Activated CD4-positive, alpha-beta T cell treated with anti-CD3 and anti-CD28 coated beads for 1 hour (primary cell): ENCODE results near the gene ME1.
"Not testable (repeated sequence)": the region's sequence is repeated elsewhere in the genome, so short reads cannot be mapped to it uniquely, and the experiment has no call there.

Experiments
- DNase-seq: peaks from one replicate; pipeline ENCODE4 v3.0.0-alpha.2; 2020

ME1 gene

DNA sequence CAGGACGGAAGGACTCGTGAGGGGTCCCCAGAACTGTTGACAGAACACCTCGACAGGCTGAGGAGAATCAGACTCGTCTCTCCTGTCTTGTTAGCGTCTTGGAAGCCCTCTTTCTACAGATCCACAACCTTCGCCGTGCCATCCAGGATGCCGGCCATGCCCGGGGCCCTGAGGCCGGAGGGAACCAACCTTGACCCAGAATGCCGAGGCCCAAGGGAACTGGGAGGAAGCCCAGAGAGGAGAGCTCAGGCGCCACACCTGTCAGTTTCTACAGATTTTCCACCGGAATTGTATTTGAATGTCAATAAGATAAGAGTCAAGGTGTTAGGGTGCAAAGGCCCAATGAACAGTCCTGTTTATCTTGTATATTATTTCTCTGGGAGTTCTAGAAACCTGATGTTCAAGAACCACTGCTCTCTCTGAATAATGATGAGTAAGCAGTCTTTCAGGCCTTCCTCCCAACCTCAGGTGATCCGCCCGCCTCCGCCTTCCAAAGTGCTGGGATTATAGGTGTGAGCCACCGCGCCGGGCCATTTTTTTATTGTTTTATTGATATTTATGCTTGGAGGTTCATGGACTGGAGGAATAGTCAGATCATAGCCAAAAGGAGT lies 799 bp upstream of the ME1 start:
- no peak for DNase-seq

DNA sequence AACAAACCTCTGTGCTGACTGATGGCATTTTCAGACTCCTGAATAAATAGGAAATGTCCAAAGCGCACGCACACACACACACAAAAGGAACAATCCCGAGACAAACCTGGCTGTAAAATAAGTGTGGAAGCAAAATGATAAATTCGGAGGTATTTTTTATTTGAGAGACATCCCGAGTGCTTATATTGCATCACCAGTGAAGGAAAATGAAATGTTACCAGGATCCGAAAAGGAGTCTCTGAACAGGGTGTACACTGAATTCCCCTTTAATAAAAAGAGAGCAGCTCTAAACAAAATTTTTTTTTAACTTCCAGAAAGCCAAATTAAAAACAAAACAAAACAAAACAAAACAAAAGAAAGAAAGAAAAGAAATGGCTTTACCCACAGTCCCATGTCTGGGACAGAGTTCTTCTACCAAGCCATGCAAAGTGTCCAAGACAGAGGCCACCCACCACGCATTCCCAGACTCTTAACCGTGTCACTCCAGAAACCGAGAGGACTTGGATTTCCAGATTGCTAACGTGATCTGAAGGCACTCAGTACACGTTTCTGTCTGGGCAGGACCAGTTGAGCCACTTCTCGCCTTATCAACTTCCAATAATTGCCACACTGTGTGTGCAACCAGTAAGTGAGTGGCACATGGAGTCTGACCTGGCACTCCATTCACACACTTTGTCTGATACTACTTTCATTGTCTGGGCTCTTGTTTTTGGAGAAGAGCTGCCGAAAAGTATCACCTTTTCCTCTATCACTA lies 817 bp downstream of the ME1 start:
- no peak for DNase-seq

DNA sequence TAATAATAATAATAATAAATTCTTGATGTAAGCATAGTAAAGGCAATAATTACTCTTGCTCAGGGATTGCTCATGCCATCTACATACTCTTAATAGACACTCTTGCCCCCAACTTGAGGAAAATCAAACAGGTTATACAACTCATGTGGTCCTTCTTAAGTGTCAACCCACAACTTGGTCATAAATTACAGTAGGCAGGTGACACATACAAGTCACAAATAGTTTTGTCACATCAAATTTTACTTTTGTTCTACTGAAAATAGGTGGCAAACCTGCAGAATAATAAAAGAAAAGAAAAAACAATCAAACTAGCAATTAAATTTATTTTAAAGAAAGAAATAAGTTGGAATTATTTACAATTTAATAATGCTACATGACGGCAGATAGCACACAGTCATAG lies 1.6 kb downstream of the ME1 start:
- no peak for DNase-seq

DNA sequence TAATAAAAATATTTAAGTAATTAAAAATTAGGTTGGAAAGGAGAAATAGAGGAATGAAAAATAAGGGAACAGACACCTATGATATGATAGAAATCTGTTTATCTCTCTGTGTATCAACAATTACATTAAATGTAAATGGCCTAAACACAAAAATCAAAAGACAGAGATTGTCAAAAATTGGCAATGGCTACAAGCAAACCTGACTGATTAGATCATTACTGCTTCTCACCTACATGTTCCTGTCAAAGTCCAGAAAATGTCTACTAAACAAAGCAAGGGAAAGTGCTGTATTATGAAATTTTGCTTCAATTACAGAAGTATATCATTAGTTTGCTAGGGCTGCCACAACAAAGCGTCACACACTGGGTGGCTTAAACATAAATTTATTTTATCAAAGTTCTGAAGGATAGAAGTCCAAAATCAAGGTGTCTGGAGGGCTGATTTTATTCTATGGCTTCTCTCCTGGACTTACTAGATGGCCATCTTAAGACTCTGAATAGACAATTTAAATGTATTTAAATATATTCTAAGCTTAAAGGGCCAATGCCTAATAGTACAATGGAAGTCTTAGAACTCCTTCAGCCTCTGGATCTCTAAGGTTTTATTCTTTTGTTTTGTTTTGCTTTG lies 6.3 kb downstream of the ME1 start:
- DNase-seq = no peak

DNA sequence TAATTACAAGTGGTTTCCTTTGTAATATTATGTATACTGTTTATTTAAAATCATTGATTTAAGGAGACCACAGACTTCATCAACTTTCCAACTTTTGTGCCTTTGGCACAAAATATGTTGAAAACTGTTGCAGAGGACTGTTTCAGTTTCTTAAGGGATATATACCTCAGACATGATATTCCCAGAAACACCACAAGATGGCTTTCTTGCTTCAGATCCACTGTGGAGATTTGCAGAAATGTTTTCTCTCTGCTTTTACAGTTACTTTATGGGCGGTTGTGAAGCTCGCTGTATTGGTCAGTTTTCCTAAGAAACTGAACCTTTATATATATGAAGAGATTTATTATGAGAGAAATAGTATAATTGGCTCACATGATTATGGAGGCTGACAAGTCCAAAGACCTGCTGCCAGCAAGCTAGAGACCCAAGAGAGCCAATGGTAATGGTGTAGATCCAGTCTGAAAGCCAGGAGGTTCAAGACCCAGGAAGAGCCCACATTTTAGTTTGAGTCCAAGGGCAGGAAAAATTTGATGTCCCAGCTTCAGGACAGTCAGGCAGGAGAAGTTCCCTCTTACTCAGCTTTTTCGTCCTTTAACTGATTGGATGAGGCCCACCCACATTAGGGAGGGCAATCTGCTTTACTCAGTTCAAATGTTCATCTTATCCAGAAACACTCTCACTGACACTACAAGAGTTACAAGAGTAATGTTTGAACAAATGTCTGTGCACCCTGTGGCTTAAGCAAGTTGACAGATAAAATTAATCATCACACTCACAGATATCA lies 12.8 kb downstream of the ME1 start:
- no peak for DNase-seq

DNA sequence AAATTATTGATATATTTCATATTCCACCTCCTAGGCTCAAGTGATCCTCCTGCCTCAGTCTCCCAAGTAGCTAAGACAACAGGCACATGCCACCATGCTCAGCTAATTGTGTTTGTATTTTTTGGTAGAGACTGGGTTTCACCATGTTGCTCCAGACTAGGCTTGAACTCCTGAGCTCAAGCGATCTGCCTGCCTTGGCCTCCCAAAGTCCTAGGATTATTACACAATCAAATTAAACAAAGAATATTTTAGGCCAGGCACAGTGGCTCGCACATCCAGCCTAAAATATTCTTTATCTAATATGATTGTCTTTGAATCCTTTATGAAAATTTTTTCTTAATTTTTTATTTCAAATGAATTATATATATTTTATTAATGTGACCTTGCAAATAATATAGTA lies 17.8 kb downstream of the ME1 start:
- no peak for DNase-seq

DNA sequence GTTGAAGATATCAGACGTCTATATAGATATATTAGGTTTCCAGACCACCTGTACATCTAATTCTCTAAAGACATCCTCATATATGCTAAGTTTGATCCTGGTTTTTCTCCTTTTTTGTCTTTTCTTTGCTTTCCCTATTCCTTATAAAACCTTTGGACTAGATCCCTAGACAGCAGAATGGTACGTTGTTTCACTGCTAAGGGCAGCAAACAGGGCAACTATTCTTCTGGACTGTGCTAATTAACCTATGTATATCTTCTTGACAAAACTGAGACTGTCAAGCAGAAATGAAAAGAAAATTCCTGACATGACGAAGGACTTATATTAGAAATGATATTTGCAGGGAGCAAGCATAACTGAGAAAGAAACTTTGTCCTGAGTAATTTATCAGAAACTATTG lies 19.1 kb downstream of the ME1 start:
- no peak for DNase-seq

DNA sequence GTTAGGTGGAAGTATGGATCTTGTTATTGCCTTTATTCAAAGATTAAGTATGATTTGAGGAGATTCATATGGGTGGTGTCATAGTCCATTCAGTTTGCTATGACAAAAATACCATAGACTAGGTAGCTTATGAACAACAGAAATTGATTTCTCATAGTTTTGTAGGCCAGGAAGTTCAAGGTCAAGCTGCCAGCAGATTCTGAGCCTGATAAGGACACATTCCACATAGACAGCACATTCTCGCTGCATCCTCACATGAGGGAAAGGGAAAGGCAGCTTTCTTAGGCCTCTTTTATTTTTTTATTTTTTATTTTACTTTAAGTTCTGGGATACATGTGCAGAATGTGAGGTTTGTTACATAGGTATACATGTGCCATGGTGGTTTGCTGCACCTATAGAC lies 27.7 kb downstream of the ME1 start:
- no peak for DNase-seq

DNA sequence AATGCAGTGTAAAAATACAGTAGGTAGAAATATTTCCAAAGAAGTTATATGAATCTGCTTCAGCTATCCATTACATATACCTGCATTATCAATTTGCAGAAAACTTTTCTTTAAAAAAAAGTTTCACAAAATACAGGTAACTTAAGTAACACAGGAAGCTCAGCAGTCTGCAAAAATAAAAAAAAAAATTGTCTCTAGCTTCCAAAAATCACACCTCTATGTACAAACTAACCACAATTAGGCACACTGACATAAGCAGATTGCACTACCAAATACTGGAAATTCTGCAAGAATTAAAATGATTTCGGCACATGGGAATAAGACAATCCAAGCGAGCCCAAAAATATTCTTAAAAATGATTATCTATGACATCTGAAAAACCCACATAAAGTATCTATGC lies 41.2 kb downstream of the ME1 start:
- no peak for DNase-seq

DNA sequence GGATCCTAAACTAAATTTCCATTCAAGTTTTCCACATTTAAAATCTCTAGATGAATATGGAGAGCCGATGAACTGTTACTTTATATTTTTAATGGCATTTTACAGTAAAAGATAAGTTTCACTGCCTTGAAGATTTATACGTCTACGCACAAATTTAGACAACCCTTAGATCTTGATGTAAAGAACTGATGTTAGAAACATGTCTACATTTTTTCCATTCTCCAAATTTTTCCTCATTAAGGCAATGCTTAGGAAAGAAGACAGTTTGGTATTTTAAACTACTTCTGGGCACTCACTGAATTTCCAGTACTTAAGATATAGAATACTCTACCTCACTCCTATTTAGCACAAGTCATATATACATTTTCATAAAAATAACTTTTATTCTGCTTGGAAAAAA lies 45.4 kb downstream of the ME1 start:
- DNase-seq = no peak

DNA sequence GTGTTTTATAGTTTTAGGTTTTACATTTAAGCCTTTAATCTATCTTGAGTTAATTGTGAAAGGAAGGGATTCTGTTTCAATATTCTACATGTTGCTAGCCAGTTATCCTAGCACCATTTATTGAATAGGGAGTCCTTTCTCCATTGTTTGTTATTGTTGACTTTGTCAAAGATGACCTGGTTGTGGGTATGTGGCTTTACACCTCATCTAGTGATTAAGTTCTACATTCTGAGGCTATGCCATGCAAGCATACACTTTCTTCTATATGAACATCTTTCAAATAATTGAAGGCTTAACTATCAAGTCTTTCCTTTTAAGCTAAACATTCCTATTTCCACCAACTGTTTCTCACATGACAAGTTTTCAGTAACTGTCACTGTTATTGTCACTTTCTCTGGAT lies 46.1 kb downstream of the ME1 start:
- no peak for DNase-seq

DNA sequence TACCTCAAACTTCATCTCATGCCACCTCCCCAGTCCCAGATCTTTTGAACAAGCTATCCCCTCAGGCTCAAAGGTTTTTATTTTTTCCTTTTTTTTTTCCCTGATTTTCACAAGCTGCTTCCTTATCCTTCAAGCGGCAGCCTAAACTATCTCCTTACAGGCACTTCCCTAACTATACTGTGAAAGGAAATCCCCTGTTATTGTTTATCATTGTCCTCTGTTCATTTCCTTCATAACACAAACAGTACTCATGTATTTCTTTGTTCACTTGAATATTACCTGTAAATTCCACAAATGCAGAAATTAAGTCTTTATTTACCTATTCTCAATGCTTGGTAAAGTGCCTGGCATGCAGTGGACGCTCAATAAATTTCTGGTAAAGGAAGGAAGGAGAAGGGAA lies 48.9 kb downstream of the ME1 start:
- no peak for DNase-seq

DNA sequence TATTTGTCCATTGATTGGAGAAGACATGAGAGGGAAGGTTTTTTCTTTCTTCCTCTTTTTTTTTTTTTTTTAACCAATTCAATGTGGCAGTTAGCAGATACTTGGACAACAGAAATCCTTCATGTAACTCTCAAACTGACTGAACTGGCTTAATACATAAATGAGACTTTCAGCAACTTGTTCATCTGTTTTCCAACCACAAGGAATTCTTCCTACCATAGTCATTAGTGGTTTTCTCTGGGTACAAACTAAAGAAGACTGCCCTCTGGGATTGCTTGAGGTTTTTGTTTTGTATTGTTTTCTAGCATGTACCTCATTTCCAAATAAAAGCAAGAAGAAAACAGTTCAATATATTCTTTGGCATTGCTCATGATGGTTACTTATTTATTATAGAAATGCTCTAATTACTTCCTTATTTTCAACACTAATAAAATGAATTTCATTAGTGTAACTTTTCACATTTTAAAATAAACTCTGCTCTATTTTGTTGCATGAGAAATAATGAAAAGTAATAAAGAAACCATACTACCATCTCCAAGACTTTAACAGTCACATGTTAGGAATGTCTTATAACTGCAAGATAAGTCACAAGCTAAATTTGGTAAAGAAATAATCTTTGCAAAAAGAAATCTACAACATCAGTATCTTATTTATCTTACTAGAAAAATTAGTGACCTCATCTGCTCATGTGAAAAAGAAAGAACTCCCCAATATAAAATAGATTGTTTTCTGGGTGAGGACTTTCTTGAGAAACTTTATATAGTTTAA lies 52.0 kb downstream of the ME1 start:
- DNase-seq = no peak

DNA sequence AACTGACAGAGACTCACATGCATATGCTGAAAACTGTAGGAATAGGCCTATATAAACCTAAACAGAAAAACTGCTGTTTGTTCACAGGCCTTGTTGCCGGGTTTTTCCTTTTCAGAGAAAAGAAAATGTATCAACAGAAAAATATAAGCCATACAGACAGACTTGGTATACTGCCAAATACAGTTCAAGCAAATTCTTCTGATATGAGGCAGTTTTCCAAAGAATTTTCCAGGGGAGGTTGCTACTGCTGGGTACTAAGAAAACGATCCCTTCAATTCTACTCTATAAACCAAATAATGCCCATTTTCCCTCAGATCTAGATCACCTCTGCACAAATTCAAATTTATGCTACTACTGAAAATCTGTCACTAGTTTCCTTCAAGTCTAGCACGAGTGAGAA lies 59.4 kb downstream of the ME1 start:
- DNase-seq = no peak

DNA sequence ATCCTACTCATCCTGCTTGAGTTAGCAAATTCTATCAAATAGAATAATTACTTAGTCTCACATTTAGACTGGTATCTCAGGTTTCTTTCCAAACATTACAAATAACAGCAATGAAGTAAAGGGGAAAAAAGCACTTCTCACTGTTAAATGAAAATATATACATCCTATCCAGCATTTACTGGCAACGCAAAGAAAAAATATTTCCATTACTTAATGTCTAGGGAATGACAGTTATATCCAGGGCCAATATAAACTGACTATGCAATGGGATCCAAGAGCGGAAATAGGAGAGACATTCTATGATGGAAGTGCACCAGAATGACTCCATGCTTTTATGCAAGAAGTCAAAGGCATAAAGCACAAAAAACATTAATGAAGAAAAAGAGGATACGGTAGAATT lies 60.3 kb downstream of the ME1 start:
- DNase-seq = no peak

DNA sequence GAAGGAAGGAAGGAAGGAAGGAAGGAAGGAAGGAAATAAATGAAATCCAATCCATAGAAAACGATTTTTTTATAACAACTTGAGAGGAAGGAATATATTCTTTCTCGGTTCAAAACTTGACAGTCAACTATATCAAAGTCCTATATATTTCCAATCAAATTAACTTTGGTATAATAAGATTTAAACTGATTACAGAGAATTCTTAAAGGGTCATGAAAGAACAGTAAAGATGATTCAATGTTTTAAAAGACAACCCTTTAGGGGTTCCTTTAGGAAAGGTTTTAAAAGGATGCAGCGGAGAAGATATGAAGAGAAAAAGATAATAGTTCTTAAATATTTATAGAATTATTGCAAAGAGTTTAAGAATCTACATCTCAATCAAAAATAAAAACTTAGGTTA lies 61.2 kb downstream of the ME1 start:
- DNase-seq = no peak

DNA sequence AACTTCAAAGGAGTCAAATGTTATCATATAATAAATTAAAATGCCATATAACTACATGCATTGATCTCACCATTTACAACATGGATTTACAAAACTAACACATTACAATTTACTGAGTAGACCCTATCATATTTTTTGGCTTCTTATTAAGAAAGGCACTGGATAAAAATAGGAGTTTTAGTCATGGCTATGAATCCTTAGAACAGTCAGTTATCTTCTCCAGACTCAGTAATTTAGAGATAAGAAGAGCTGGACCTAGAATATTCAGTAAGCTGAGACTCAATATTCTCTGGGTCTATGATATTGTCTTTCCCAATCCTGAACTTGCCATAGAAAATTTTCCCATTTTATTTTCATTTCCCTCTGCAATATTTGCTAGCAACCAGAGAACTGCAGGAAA lies 62.3 kb downstream of the ME1 start:
- DNase-seq = no peak

DNA sequence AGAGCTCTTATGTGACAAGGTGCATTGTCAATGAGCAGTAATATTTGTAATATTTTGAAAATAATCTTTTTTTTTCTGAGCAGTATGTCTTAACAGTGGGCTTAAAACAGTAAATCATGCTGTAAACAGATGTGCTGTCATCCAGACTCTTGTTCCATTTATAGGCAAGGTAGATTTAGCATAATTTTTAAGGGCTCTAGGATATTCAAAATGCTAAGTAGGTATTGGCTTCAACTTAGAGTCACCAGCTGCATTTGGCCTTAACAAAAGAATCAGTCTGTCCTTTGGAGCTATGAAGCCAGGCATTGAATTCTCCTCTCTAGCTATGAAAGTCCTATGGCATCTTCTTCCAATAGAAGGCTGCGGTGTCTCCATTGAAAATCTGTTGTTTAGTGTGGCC lies 63.7 kb downstream of the ME1 start:
- no peak for DNase-seq

DNA sequence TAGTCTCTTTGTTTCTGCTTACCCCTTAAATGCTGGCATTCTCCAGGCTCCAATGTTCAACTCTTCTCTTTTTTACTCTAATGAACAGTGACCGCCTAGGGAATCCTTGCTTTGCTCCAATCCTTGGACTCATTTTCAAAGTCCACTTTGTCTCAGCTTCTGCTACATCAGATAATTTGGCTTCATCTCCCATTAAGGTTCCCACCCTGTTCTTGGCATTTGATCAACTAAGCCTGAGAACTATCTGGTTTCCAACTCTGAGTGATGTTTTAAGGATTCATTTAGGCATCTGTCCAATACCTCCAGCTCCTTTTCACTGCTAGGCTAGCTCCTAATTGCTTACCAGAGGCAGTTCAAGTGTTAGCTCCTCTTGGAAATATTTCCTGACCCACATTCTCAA lies 64.9 kb downstream of the ME1 start:
- no peak for DNase-seq

DNA sequence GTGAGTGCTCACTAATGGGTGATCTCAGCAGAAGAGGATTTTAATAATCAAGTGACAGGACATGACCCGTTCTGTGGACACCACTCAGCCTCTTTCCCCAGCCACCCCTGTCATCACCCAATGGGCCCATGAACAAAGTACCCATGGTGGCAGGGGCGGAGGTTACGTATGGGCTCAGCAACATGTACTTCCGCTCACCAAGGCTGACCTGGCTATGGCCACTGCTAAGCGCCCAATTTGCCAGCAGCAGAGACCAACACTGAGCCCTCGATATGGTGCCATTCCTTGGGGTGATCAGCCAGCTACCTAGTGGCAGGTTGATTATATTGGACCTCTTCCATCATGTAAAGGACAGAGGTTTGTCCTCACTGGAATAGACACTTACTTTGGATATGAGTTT lies 68.5 kb downstream of the ME1 start:
- DNase-seq = not testable (repeated sequence)

DNA sequence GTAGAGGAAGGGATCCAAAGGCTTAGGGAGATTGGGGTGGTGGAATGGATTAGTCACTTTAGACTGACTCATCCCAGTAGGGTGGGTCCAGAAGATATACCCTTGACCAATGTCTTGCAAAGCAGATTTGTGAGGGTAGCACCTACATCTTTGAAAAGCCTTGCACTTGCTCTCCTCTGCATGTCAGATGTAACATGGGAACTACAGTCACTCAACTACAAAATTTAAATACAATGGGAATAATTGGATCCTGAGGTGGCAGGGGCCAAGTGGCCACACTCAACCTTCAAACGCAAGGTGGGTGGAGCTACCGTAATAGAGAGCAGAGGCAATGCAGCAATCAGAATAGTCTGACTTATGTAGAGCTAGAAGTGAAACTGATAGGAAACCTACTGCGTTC lies 71.2 kb downstream of the ME1 start:
- DNase-seq = no peak

DNA sequence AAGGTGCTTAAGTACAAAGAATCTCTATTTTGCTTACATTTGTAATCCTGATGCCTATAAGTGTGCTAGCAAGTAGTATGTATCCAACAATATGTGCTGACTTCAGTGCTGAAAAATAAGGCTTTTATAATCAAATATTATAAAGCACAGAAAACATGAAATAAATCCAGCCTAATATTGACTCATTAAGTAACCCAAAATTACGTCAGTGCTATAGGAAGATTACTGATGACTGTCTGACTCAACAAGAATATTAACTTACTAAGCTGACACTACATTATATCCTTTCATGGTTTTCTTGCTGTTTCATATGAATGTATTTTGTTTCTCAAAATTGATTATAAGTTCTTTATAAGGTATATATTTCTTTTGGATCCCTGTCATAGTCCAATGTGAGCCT lies 76.1 kb downstream of the ME1 start:
- no peak for DNase-seq

DNA sequence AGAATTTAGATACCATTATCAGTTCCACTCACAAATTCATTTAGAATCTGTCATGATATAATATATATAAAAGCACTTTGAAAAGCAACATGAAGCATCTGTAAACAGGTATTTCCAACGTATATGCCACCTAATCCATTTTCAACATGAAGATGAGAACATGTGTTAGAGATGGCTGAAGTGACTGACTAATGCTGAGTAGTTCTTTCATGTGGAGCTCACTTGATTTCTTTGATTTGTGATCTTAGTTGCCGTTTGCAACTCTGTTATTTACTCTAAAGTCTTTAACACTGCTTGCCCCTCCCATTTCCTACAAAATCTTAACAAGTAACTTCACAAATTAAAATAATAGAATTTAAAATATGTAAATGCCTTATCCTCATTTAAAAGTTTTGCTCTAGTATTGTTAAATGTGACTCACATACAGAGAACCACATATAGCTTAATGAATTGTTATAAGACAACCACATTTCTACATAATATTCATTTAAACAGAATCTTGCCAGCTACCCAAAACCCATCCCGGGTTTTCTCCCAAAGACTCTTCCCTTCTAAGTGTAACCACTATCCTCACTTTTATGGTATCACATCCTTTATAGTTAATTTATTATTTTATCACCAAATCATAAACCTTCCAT lies 78.3 kb downstream of the ME1 start:
- no peak for DNase-seq
